HG02981 (cell line): Measurements from ENCODE around the gene FCMR.
"Not testable (repeated sequence)": the region's sequence is repeated elsewhere in the genome, so short reads cannot be mapped to it uniquely, and the experiment has no call there.

Source experiments
- ATAC-seq: cut with Tn5 transposase; IDR thresholded peaks from one replicate; pipeline ENCODE4 v1.9.1; 2021; ENCODE audit warnings: mild to moderate bottlenecking, moderate library complexity; ENCODE audit not compliant: unreplicated experiment

Gene FCMR

GRCh38 chr1:206882555-206882954 is 39.2 kb downstream of the FCMR start:
- ATAC-seq = no peak

- ATAC-seq = no peak
Measured at GRCh38 chr1:206880314-206880713, 41.4 kb downstream of the FCMR start.

GRCh38 chr1:206878456-206878855 is 43.3 kb downstream of the FCMR start:
- ATAC-seq = no peak

- no peak for ATAC-seq
Measured at GRCh38 chr1:206875752-206876377, 45.9 kb downstream of the FCMR start.

- no peak for ATAC-seq
Measured at GRCh38 chr1:206873603-206874188, 48.0 kb downstream of the FCMR start.

GRCh38 chr1:206872139-206872538 is 49.6 kb downstream of the FCMR start:
- no peak for ATAC-seq

GRCh38 chr1:206868264-206868663 is 53.5 kb downstream of the FCMR start:
- no peak for ATAC-seq

- ATAC-seq = no peak
Measured at GRCh38 chr1:206867716-206868115, 54.0 kb downstream of the FCMR start.

- no peak for ATAC-seq
Measured at GRCh38 chr1:206867239-206867638, 54.5 kb downstream of the FCMR start.

- ATAC-seq = no peak
Measured at GRCh38 chr1:206866062-206866461, 55.7 kb downstream of the FCMR start.

- ATAC-seq = no peak
Measured at GRCh38 chr1:206864939-206865671, 56.6 kb downstream of the FCMR start, which contains the start of gene IL20. Gene IL20 (plus strand): TSS chr1:206865623. CDS start chr1:206865853, 230 bp downstream.

GRCh38 chr1:206863266-206863665 is 58.5 kb downstream of the FCMR start:
- no peak for ATAC-seq

- no peak for ATAC-seq
Measured at GRCh38 chr1:206860165-206860564, 61.6 kb downstream of the FCMR start.

- no peak for ATAC-seq
Measured at GRCh38 chr1:206859082-206859521, 62.6 kb downstream of the FCMR start.

GRCh38 chr1:206856674-206857464 is 64.9 kb downstream of the FCMR start:
- ATAC-seq = no peak

GRCh38 chr1:206855859-206856258 is 65.9 kb downstream of the FCMR start:
- no peak for ATAC-seq

GRCh38 chr1:206854401-206855129 is 67.2 kb downstream of the FCMR start:
- ATAC-seq = no peak

- not testable (repeated sequence) for ATAC-seq
Measured at GRCh38 chr1:206853696-206854095, 68.0 kb downstream of the FCMR start.
